ENCODE data around the gene ENTPD7. TPM values are rescaled to one million over a fixed set of nuclear protein-coding genes. Genes with fewer than 3 reads are reported as not detected.
"Not testable (repeated sequence)": the region's sequence is repeated elsewhere in the genome, so short reads cannot be mapped to it uniquely, and the experiment has no call there.

ENTPD7 gene
- total RNA-seq, 1 donor from 2014 or later, result 18.4 TPM

- peak in 1 of 2 donors; percentile 29 for DNase-seq (ENCODE audit: low read depth in 2 of 2)
Measured at GRCh38 chr10:99685597-99685967, 26.3 kb downstream of the ENTPD7 start.

DNA sequence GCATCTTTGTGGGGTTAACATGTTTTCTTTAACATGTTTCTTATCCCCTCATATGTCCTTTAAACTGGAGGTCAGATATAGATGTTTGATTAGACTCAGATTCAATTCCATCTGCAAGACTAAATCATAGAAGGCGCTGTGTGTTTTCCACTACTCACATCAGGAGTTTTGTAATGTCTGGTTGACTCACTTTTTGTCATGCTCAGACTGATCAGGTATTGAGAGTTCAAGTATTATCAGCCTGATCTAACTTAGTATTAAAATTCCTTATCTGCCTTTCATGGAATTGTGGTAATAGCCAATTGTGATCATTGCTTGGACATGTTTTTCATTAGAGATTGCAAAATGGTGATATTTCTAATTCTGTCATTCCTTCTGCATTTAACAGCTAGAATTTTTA lies 30.2 kb downstream of the ENTPD7 start:
- DNase-seq (ENCODE audit: low read depth in 2 of 2), result no peak

DNA sequence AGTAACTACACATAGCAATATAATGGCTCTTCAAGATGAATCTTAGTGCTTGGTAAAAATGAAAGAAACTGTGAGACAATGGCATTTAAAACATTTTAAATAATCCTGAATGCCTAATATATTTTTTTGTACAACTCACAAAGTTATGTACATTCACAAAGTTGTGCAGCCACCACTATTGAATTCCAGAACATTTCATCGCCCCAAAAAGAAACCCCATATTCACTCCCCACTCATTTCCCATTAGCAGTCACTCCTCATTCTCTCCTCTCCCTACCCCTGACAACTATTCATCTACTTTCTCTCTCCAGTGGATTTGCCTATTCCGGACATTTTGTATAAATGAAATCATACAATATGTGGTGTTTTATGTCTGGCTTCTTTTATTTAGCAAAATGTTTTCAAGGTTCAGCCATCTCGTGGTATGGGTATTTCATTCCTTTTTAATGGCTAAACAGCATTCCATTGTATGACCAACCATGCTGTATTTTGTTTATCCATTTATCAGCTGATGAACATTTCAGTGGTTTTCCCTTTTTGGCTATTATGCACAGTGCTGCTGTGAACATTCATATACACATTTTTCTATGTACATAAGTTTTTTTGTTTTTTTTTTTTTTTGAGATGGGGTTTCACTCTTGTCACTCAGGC lies 34.7 kb downstream of the ENTPD7 start:
- no peak for DNase-seq (ENCODE audit: low read depth in 2 of 2)

DNA sequence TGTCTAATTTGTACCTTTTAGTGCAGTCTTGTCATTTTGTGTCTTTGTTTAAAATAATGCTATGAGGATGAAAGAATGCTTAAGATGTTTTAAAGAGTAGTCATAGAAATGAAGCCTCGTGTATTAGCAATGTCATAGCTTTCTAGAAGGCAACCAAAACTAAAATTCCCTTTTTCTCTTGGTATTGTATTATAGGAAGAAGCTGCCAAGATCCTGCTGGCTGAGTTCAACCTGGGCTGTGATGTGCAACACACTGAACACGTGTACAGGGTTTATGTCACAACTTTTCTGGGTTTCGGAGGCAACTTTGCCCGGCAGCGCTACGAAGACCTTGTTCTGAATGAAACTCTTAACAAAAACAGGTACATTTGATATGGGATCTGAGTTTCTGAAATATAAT lies 36.5 kb downstream of the ENTPD7 start:
- DNase-seq (ENCODE audit: low read depth in 2 of 2), result no peak

- peak in 1 of 2 donors; percentile 10 for DNase-seq (ENCODE audit: low read depth in 2 of 2)
Measured at GRCh38 chr10:99698504-99699080, 39.3 kb downstream of the ENTPD7 start.

GRCh38 chr10:99700649-99701048 lies 41.3 kb downstream of the ENTPD7 start:
- DNase-seq (ENCODE audit: low read depth in 2 of 2), result no peak

DNA sequence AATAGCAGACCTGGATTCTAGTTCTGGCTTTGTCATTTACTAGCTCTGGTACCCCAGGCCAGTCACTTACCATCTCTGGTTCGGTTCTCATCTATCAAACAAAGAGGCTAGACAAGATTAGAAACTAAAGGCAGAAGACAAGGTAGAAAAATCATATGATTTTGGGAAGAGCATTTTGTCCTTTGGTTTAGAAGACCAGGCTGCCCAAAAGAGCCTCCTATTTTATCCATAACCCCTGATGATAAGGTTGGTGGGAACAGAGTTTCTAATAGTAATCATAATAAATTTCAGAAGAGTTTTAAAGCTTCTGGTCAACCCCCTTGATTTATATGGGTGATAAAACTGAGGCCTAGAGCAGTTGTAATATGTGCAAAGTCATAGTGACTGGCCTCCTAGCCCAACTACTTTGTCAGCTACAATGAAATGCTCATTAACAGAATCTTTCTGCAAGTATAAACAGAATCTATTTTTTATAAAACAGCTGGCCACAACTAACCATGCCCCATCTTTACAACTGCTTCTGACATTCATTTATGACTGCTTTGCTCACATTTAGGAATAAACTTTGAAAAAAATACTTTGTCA lies 49.2 kb downstream of the ENTPD7 start:
- no peak for DNase-seq (ENCODE audit: low read depth in 2 of 2)

DNA sequence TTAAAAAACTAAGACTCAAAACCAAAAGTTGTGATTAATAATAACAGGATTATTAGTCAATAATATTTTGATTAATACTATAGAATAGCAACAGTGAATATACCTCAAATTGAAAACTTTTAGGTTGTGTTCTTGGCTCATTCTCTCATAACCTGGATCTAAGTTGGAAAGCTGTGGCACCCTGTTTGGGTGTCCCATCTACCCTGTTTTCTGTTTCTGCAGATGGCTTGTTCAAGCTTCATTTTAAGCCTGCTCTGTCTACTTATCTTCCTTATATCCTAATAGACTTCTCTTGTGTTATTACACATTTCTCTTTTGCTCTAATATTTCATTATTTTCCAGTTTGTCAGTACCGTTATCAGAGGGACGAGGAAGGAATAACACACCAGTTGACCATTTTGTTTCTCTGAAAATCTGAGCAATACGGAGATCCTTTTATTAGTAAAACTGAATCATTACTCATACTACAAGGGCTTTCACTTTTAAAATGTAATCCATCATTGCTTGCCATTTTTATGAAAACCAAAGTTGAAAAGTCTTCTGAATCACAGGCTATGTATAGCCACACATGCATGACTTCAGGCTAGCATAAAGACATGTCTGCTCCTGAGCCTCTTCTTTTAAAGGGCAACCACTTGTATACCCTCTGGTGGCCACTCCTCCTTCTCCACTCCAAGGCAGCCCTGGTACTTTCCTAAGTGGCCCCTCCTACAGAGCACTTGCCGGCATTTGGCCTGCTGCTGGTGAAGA lies 50.3 kb downstream of the ENTPD7 start:
- DNase-seq (ENCODE audit: low read depth in 2 of 2), result no peak

GRCh38 chr10:99711129-99711719 lies 51.9 kb downstream of the ENTPD7 start:
- DNase-seq (ENCODE audit: low read depth in 2 of 2), result peak; percentile 38 to 65

DNA sequence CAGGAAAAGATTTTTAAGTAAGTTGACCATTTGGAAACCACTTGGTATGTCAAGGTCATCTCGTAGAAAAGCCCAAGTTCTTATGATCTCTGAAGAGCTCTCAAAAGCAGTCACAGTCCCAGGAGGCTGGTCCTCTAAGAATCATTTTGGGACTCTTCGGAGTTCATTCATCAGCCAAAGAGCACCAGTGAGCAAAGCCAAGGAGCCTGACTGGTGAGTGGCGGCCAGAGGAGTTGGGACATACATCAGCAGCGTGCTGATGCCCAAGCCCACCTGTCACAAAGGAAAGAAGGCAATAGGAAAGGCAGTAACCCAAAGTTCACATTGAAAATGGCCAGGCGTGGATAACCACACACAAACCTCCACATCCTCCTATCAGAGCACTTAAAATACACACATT lies 55.1 kb downstream of the ENTPD7 start:
- no peak for DNase-seq (ENCODE audit: low read depth in 2 of 2)

- no peak for DNase-seq (ENCODE audit: low read depth in 2 of 2)
Measured at GRCh38 chr10:99720387-99720786, 61.1 kb downstream of the ENTPD7 start.

- no peak for DNase-seq (ENCODE audit: low read depth in 2 of 2)
Measured at GRCh38 chr10:99730026-99730425, 70.7 kb downstream of the ENTPD7 start.

GRCh38 chr10:99731306-99732032 lies 72.2 kb downstream of the ENTPD7 start:
- DNase-seq (ENCODE audit: low read depth in 2 of 2), result no peak

DNA sequence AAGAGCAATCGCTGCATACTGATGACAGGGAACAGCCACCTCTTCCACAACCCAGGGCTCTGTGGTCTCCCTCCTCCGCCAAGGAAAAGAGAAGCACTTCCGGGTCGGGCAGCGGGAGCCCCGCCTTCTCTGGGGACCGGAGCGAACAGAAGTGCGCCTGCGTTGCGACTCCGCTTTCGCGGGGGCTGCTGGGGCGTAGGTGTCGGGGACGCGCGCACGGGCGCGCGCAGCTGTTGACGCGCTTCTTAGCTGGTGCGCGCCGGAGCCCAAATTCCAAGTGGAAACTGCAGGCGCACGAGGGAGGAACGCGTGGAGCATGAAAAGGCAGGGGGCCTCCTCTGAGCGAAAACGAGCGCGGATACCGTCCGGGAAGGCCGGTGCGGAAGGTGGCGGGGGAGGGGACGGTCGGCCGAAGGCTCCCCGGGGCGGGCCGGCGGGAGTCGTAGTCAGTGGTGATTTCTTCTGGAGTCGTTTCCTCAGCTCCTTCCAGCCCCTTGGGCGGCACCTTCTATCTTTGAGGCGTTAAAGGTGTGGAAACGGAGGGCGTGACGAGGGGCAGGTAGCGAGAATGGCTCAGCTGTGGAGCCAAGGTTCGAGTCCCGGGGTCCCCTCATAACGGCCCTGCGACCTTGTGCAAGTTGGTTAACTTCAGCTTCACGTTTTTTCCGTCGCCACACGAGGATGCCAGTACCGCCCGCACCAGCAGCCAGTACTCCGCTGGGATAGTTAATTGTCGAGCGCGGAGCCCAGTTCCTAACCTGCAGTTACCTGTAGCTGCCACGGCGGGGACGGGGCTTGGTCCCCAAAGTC lies 72.9 kb downstream of the ENTPD7 start, which contains the start of the genes COX15 and CUTC:
Gene COX15, minus strand, starts transcription at position 95 of the 810 bp plus-strand sequence. Its CDS starts 78 bp downstream, at position 17.
Gene CUTC, plus strand, starts transcription at position 202 of the 810 bp plus-strand sequence. Its CDS starts 115 bp downstream, at position 317.
- DNase-seq (ENCODE audit: low read depth in 2 of 2), result peak; percentile 94 to 97

GRCh38 chr10:99733366-99733765 lies 74.1 kb downstream of the ENTPD7 start:
- no peak for DNase-seq (ENCODE audit: low read depth in 2 of 2)

GRCh38 chr10:99734111-99734510 lies 74.8 kb downstream of the ENTPD7 start:
- DNase-seq (ENCODE audit: low read depth in 2 of 2), result not testable (repeated sequence)

DNA sequence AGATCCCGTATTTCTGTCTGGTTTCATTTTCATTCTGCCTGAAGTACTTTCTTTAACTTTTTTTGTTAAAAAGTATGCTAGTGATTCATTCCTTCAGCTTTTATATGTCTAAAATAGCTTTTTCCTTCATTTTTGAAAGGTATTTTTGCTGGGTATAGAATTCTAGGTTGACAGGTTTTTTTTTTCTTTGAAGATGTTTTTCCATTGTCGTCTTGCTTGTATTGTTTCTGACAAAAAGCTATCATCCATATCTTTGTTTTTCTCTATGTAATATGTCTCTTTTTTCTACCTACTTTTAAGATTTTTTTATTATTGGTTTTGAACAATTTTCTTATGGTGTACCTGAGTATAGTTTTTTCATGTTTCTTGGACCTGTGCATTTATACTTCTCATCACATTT lies 81.0 kb downstream of the ENTPD7 start:
- no peak for DNase-seq (ENCODE audit: low read depth in 2 of 2)

DNA sequence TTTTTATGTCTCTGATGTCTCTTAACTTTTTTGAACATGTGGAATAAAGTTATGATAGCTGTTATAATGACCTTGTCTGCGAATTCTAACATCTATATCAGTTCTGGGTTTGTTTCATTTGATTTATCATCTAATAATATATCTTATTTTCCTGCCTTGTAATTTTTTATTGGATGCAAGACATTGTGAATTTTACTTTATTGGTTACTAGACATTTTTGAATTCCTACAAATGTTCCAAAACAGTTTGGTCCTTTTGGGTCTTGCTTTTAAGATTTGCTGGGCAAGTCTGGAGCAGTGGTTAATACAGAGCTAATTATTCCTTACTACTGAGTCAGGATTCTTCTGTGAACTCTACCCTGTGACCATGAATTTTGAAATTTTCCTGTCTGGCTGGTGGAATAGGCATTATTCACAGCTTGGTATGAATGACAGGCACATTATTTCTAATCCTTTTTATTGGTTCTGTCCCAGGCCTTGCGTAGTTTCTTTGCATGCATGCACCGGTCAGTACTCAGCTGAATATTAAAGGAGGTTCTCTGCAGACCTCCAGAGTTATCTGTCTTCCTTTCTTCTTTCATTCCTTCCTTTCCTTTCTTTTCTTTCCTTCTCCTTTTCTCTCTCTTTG lies 81.7 kb downstream of the ENTPD7 start:
- no peak for DNase-seq (ENCODE audit: low read depth in 2 of 2)

- no peak for DNase-seq (ENCODE audit: low read depth in 2 of 2)
Measured at GRCh38 chr10:99742254-99742653, 82.9 kb downstream of the ENTPD7 start.

DNA sequence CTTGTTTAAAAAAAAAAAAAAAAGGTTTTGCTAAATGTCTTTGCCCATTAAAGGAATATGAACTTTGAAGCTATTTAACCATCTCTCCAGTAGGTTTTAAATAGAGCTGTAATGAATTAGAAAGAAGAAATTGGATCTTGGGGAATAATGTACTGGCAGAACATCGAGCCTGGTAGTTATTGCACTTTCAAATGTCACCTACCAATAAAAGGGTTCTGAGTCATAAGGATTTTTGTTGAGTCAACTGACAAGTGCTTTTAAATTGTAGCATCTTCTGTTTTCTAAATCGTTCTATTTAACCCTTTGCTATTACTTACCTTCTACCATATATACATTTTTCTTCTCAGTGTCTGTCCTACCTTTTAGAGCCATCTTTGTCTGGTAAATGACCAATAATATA lies 83.4 kb downstream of the ENTPD7 start:
- DNase-seq (ENCODE audit: low read depth in 2 of 2), result no peak

Data from dermis microvascular lymphatic vessel endothelial cell (primary cell).